ENCODE results near the gene RAI1.
A peak's percentile ranks its signal among the peaks of the same experiment; 100 is the strongest.

The RAI1 gene

DNA sequence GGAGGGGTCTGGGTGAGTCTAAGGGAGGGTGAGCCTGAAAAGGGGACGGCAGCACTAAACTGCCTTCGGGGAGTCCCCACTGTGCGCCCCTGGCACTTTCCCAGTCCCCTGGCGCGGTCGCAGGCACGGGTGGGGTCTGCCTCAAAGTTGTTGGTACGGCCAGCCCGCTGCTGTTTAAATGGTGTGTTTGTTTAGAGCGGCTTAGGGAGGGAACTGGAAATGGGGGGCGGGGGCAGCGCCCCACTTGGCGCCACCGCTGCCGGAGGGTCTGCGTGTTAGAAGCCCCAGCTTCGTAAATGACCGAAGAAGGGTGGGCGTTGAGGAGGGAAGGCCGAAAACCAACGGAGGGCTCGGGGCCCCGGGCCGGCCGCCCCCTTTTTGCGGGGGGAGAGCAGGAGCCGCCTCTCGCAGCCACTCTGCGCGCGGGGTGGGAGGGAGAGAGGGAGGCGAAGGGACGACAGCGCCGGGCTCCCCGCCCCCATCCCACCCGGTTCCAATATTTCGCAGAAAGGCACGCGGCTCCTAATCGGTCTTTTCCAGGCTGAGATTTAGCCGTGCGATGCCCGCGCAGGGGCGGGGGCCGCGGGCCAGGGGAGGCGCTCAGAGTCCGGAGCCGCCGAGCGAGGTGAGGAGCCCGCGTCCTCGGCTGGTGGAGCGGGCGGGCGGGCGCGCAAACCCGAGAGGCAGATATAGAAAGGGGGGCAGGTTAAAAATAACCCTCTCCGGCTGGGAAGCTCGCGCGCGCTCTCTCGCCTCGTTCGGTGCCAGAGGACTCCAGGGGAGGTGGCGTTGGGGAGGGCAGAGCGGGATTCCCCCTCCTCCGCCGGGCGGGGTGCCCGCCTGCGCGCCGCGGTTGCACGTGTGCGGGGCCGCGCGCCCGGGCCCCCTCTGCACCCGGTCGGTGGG is 100.6 kb downstream of the RAI1 start:
- DNase-seq (ENCODE audit: extremely low read depth in 1 of 2, low read depth in 1 of 2), result no peak

- DNase-seq (ENCODE audit: extremely low read depth in 1 of 2, low read depth in 1 of 2), result no peak
Measured at GRCh38 chr17:17782523-17783115, 101.4 kb downstream of the RAI1 start.

GRCh38 chr17:17783116-17783824 is 102.0 kb downstream of the RAI1 start:
- peak in 1 of 2 donors; percentile 24 for DNase-seq (ENCODE audit: extremely low read depth in 1 of 2, low read depth in 1 of 2)

GRCh38 chr17:17783825-17784656 is 102.8 kb downstream of the RAI1 start:
- no peak for DNase-seq (ENCODE audit: extremely low read depth in 1 of 2, low read depth in 1 of 2)

DNA sequence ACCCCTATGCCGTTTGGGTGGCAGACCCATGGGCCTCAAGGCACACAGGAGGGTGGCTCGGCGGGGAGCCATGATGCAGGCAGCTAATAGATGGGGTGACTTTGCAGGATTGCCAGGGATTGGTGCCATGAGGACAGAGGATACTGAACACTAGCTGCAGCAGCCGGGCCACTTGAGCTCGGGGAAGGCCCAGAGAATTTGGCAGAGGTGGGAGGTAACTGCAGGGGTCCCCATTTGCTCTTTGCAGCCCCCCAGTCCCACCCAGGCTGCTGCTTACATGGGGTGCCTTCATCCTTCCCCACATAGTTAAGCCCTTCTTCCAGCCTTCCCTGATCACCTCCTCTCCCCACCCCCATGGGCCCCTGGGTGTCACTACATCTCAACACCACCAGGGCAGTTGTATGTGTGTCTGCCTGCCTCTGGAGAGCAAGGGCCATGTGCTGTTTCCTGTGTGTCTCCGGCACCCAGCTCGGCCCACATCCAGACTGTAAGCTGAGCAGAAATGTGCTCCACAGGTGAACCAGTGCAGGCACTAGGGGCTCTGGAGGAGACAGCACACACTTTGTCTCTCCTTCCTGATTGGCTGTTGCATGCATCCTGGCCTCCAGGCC is 103.5 kb downstream of the RAI1 start:
- DNase-seq (ENCODE audit: extremely low read depth in 1 of 2, low read depth in 1 of 2), result no peak

- DNase-seq (ENCODE audit: extremely low read depth in 1 of 2, low read depth in 1 of 2), result no peak
Measured at GRCh38 chr17:17785407-17785806, 104.1 kb downstream of the RAI1 start.

GRCh38 chr17:17786998-17787397 is 105.7 kb downstream of the RAI1 start:
- DNase-seq (ENCODE audit: extremely low read depth in 1 of 2, low read depth in 1 of 2), result no peak

DNA sequence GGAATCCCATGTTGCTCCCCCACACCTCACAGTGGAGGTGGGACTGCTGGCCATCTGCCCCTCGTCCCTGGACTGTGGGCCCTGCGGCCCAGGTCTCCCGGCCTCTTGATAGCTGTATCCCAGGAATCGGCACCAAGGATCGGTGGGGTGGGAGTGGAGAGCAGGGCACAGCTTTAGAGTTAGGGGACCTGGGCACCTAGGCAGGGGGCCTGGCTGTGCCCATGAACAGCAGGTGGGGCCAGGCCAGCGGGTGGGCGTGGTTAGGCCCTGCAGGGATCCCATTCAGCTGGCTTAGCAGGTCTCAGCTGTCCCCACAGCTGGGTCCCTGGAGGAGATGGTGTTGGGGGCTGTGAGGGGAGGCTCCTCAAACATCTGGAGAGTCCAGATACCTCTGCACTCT is 106.3 kb downstream of the RAI1 start:
- no peak for DNase-seq (ENCODE audit: extremely low read depth in 1 of 2, low read depth in 1 of 2)

GRCh38 chr17:17788967-17789366 is 107.7 kb downstream of the RAI1 start:
- no peak for DNase-seq (ENCODE audit: extremely low read depth in 1 of 2, low read depth in 1 of 2)

- DNase-seq (ENCODE audit: extremely low read depth in 1 of 2, low read depth in 1 of 2), result no peak
Measured at GRCh38 chr17:17789410-17789809, 108.2 kb downstream of the RAI1 start.

DNA sequence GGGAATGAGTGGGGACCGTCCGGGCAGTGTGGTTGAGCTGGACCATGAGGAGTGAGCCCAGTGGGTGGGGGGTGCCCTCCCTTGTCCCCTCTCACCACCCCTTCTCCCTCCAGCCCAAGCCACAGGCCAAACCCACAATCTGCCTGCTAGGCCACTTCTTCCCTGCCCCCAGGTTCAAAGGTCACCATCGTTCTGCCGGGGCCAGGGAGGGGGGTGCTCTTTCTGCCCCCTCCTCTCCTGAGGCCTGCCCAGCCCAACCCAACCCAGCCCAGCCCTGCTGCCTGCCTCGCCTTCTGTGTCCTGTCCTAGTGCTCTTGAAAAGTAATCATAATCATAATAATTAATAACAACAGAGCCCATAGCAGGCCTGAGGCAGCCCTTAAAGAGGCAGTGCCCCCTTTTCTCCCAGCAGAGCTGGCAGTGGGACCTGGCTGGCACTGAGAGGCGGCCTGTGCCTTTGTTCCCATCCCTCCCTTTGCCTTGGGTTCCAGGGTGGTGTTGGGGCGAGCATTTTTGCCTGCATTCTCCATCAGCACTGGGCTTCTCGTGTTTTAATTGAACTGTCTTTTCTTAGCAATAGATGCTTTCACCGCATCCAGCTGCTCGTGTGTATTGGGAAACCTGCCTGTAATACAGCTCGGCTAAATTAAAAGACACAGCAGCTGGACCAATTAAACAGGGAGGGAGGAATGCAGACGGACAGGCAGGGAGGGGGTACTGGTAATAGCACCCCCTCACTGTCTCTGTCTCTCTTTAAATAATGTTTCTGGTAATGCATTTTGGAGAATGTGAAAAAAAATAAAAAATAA is 108.8 kb downstream of the RAI1 start:
- no peak for DNase-seq (ENCODE audit: extremely low read depth in 1 of 2, low read depth in 1 of 2)

DNA sequence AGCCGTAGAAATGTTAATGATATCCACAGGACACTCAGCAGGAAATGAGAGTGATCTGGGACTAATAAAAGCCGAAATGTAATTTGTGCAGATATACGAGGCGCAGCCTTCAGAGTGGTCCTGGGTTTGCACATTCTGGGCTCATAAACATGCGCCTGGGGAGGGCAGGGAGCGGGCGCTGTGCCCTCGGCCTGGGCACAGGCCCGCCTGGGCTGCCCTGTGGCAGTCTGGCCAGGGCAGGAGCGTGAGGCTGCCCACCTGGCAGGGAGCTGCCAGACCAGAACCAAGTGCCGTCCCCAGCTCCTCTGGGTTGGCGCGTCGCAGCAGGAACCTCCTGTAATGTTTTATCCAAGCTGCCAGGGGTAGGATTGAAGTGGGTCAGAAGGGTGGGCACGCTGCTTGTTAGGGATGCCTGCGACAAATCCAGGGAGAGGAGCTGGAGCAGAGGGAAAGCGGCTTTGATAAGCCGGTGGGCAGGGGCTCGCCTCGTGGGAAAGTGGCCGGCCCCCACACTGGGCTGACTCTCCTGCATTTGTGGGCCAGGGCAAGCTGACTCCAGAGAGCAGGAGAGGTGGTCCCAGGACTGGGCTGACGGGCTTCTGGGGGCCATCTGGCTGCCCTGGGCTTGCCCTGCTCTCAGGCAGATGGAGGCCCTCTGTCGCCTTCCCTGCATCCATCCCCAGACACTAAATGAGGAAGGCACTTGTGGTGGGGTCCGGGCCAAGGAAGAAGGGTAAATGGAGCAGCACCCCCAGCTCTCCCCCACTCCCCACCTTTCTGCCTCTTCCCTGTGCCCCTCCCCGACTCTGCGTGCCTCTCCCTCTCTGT is 109.6 kb downstream of the RAI1 start:
- DNase-seq (ENCODE audit: extremely low read depth in 1 of 2, low read depth in 1 of 2), result no peak

- no peak for DNase-seq (ENCODE audit: extremely low read depth in 1 of 2, low read depth in 1 of 2)
Measured at GRCh38 chr17:17792037-17792550, 110.8 kb downstream of the RAI1 start.

- peak in 1 of 2 donors; percentile 36 for DNase-seq (ENCODE audit: extremely low read depth in 1 of 2, low read depth in 1 of 2)
Measured at GRCh38 chr17:17792551-17793377, 111.5 kb downstream of the RAI1 start.

DNA sequence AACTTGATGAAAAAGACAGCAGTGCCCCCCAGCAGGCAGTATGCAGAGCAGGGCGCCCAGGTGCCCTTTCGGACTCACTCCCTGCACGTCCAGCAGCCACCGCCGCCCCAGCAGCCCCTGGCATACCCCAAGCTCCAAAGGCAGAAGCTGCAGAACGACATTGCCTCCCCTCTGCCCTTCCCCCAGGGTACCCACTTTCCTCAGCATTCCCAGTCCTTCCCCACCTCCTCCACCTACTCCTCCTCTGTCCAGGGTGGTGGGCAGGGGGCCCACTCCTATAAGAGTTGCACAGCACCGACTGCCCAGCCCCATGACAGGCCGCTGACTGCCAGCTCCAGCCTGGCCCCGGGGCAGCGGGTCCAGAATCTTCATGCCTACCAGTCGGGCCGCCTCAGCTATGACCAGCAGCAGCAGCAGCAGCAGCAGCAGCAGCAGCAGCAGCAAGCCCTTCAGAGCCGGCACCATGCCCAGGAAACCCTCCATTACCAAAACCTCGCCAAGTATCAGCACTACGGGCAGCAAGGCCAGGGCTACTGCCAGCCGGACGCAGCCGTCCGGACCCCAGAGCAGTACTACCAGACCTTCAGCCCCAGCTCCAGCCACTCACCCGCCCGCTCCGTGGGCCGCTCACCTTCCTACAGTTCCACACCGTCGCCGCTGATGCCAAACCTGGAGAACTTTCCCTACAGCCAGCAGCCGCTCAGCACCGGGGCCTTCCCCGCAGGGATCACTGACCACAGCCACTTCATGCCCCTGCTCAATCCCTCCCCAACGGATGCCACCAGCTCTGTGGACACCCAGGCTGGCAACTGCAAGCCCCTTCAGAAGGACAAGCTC is 112.3 kb downstream of the RAI1 start:
- DNase-seq (ENCODE audit: extremely low read depth in 1 of 2, low read depth in 1 of 2), result no peak

- no peak for DNase-seq (ENCODE audit: extremely low read depth in 1 of 2, low read depth in 1 of 2)
Measured at GRCh38 chr17:17794382-17794781, 113.1 kb downstream of the RAI1 start.

DNA sequence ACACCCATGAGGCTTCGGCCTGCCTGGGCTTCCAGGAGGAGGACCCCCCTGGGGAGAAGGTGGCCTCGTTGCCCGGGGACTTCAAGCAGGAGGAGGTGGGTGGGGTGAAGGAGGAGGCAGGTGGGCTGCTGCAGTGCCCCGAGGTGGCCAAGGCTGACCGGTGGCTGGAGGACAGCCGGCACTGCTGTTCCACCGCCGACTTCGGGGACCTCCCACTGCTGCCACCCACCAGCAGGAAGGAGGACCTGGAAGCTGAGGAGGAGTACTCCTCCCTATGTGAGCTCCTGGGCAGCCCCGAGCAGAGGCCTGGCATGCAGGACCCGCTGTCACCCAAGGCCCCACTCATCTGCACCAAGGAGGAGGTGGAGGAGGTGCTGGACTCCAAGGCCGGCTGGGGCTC is 114.0 kb downstream of the RAI1 start:
- no peak for DNase-seq (ENCODE audit: extremely low read depth in 1 of 2, low read depth in 1 of 2)

Measured in stimulated activated CD8-positive, alpha-beta memory T cell treated with anti-CD3 and anti-CD28 coated beads, Interleukin-7, amount 100 ng/mL, for 48 hours (primary cell).